GM19351 (cell line): ENCODE measurements around the gene TEAD3.

ENCODE experiments used
- ATAC-seq: cut with Tn5 transposase; IDR thresholded peaks from one replicate; pipeline ENCODE4 v1.9.1; 2021; ENCODE audit warnings: mild to moderate bottlenecking, moderate library complexity; ENCODE audit not compliant: unreplicated experiment

Gene TEAD3

DNA sequence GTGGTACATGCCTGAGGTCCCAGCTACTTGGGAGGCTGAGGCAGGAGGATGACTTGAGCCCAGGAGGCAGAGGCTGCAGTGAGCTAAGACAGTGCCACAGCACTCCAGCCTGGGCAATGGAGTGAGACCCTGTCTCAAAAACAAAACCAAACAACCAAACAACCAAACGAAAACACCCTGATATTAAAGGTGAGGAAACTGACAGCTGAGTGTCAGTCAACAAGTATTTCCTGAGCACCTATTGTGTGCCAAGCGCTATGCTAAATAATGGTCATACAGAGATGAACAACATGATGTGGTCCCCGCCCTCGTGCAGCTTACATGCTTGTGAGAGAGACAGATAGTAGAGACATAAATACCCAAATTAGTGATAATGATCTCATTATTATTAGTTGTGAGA lies 17.7 kb upstream of the TEAD3 start:
- ATAC-seq, result no peak

DNA sequence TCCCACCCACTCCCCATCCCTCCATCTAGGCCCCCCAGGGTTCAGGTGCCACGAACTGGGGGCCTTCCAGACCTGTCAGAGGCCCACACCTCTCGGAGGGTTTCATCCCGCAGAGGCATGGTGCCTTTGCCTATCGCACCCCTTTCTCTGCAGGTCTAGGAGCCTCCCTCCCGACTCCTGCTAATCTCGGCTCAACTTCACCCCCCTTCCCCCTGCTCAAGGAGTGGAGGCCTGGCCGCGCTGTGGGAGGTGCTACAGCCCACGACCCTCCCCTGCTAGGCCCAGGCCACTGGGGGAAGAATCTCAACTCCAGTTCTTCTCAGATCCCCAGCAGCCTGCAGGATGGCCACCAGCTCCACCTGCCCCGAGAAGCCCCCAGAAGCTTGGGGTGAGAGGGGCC lies 15.9 kb upstream of the TEAD3 start, which contains the start of gene TULP1:
Gene TULP1 (minus strand): TSS at position 157 of the 400 bp plus-strand sequence. CDS start 38 bp downstream, at position 119.
- no peak for ATAC-seq

DNA sequence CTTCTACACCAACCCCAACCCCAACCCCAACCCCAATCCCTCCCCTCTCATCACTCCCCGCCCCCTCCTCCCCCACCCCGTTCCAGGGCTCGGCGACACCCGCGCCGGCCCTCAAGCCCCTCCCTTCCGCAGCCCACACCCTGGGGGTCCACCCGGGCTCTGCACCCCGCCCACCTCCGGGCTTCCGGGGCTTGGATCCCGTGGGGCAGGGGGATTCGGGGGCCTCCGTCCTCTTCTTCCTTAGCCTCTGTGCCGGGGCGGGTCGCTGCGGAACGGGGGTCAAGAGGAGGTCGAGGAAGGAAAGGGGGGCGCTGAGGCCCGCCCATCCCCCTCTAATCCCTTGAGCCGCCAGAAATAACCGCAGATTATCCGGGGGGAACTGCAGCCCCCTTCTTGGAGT lies 15.1 kb upstream of the TEAD3 start:
- ATAC-seq, result no peak

DNA sequence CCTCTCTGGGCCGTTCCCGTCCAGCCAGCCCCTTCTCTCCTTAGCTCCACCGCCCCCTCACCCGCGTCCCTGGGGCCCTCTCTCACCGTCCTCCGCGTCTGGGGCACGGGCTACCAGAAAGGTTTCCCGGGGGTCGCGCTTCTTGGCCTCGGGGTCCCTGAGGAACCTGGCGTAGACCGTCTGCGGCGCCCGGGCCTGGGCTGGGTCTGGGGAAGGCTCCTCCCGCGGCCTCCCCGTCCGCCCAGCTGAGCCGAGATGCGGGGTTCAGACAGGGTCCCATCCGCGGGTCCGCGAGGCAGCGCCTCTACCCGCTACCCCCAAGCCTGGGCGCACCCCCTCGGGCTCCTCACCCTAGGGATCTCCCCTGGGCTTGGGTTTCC lies 14.7 kb upstream of the TEAD3 start:
- ATAC-seq, result no peak

DNA sequence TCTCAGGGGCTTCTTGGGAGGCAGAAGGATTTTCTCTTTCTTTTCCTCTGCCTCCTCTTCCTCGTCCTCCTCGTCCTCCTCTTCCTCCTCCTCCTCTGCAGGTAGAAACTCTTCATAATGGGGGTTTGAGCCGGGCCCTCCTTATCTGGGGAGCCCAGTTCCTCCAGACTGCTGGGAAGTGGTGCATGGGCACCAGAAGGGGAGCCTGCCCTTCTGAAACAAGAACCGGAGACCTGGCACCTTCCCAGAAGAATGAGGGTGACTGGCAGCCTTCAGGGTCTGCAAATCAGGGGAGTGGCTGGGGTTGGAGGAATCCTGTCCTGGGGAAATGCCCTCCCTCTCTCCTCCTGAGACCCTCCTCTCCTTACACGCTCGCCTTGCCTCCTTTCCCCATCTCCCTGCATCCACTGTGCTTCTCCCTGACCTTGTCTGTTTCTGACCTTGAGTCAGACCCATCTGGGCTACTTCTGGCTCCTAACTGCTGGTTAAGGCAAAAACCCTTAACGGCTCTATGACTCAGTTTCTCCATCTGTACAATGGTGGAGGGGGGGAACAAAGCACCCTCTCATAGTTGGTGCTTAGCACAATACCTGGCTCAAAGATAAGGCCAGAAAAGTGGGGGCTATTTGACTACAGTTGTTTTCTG lies 14.2 kb upstream of the TEAD3 start:
- no peak for ATAC-seq

DNA sequence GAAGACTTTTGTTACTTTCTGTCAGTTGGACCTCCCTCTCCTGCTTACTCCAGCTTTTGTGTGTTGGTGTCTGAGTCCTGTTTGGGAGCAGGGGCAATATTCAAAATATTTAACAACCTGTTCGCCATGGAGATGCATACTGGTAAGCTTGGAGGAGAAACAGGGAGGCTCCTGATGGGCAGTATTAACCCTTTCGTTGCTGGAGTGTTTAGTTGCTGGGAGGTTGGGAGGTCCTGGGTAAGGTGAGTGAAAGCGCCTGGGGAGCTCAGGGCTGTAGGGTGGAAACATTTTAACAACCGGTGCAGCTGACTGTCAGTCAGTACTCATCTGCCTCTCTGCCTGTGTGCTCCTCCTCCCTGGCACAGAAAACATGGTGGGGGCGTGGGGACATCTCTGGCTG lies 11.7 kb upstream of the TEAD3 start:
- no peak for ATAC-seq

DNA sequence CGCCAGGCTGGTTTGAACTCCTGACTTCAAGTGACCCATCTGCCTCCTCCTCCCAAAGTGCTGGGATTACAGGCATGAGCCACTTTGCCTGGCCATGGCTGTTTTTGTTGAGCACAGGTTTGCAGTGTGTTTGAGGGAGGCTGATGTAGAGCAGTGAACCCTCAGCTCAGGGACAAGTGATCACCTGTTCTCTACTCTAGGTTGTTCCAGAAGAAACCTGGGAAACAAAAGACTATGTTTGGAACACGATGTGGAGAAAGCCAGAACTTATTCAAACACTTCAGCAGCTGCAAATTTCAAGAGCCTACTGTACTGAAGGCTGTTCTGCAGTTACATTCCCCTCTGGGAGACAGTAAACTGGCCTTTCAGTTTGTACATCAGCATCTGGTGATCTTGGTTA lies 11.1 kb upstream of the TEAD3 start:
- no peak for ATAC-seq

DNA sequence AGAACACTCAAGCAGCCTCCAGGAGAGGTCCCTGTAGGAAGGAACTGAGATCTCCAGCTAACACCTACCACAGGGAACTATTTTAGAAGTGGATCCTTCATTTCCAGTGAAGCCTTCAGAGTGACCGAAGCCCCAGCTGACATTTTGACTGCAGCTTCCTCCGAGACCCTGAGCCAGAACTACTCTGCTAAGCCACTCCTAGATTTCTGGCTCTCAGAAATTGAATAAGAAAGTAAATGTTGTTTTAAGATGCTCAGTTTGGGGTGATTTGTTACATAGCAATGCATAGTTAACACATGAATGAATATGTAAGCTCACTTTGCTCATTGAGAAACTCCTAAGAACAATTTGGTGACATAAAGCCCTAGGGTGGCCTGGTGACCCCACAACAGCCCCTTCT lies 10.3 kb upstream of the TEAD3 start:
- ATAC-seq, result no peak

DNA sequence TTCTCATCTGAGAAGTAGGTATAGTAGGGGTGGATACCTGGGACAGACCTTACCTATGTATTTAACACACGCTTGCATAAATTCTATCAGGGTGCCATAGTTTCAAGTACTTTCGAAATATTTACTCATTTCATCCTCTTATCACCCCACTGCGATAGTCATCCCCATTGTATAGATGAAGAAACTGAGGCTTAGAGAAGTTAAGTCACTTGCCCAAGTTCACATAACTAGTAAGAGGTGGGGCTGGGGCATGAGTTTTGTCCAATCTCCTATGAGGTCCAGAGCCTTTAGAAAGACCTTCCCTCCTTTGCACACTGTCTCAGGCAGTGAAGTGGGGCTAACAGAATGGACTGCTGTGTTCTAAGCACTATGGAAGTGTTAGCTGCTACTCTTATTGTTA lies 9.7 kb upstream of the TEAD3 start:
- ATAC-seq, result no peak

DNA sequence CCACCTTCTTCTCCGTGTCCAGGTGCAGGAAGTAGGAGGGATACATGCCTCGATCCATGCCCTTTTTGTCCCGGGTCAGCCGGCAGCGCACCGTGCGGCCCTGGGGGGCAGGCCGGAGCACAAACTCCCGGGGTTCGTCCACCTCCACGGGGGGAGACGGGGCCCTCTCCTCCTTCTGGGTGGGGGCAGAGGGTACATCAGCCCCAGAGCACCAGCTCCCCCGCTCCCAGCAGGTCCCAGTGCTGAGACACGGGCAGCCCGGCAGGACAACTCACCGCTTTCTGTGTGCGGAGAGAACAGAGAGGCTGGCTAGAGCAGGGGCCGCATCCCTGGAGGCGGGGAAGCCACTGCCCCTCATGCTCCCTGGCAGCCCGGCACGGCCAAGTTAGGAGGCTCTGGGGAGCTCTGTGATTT lies 9.1 kb upstream of the TEAD3 start:
- ATAC-seq, result no peak

DNA sequence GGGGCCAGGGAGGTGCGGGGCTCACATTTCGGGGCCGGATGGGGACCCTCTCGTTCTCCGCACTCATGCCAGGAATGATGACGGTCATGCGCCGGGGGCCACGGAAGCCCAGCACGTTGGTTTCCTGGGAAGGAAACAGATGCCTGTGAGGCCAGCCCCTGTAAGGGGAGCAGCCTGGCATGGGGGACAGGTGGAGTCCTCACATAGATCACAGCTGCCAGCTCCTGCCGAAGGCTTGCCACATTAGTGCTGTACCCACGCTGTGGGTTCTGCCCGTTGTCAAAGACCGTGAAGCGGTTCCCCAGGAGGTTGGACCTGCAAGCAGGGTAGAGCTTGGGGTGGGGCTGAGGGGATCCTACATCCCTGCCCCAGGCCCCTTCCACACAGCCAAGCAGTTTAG lies 6.7 kb upstream of the TEAD3 start:
- no peak for ATAC-seq

DNA sequence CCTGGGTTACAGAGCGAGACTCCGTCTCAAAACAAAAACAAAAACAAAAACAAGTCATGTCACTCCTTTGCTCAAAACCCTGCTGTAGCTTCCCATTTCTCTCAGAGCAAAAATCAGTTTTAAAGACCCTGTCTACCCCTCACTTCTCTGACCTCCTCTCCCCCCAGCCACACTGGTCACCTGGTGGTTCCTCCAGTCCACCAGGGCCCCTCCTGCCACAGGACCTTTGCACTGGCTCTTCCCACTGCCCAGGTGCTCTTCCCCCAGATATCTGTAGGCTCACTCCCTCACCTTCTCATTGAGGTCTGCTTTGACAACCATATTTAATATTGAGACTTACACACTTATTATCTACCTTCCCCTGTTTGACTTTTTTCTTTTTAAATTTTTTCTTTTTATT lies 4.9 kb upstream of the TEAD3 start:
- no peak for ATAC-seq

DNA sequence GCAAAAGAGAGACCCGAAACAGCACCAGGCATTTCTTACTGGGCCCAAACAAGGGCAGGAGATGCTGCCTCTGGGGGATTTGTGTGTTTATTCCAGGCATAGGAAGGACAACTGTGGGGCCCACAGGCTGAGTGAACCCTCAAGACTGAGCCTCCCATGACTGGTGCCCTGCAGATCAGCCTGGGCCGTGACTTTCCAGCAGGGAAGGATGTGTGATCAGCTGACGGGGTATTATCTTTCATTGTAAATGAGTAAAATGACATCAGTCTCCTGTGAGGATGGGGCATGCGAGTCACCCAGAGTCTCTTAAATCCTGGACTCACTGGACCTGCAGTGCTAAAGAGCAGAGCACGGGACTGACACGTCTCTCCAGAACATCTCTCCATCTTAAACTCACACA lies 3.9 kb upstream of the TEAD3 start:
- ATAC-seq, result no peak

DNA sequence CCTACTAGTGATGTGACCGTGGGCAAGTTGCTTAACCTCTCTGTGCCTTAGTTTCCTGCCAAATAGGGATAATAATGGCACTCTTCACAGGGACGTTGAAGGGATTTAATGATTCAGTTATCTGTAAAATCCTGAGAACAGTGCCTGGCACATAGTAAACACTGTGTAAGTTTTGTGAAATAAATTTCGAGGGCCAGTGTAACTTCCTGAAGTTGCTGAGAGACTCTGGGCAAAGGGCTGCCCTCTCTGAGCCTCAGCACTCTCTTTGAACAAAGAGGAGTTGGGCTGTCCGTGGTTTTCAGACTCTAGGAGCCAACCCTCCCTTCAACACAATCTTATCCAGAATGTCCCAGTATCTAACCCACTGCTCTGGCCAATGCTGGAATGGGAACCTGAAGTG lies 2.5 kb upstream of the TEAD3 start:
- ATAC-seq, result no peak

DNA sequence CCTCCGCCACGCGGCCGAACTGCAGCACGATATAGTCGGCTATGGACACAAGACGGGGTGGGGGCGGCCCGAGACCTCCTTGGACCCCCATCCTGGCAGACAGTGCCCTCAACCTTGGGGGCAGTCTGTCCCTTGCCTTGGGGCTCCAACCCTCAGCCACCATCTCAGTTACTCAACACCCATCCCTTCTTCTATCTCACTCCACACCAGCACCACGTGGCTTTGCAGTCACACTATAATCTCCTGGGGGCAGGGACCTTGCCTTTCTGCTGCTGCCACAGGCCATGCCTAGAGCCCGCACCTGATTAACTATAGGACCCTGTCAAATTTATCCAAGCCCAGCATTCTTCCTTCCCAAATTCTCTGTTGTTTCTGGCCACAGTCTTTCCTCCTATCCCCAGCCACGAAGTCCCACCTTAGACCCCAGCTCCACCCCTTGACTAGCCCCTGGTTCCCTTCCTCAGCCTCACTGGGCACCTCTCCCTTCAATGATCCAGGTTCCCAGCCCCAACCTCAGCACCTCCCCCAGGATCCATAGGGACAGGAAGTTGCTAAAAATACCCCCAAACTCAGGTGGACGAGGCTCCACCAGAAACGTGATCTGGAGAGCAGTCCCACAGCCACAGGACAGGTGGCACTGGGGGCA lies 1.7 kb upstream of the TEAD3 start:
- ATAC-seq, result no peak

DNA sequence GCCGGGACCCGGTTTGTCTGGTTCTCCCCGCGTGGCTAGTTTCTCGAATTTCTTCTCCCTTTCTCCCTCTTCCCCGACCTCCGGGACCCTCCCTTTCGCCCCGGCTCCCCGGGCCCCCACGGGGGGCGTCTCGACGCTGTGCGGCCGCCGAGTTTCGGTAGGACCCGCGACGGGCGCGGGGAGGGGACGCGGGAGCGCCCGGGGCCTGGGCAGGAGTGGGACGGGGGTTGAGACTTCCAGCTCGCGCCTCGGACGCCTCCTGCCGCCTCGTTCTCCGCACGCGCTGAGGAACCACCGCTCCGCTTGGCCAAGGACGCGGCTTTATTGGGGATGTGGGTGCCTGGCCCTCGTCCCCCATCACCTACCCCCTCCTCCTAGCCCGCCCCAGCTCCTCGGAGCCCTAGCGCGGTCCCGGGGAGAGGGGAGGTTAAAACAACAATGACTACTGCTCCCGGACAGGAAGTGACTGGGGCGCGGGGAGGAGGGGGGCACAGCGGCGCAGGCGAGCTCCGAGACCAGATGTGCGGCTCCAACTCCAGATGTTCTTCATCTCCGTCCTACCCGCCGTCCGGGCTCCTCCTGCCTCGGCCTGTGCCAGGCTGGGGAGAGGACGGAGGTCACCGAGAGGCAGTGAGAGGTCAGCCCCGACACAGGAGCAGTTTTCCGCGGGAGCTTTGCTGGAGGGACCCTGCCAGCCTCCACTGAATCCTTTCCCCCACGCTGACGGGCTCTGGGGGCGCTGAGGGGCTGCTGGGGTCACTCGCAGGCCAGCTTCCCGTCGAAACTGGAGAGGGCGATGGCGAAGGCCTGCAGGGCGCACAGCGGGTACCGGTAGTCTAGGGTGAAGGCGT lies 917 bp upstream of the TEAD3 start:
- ATAC-seq, result no peak

DNA sequence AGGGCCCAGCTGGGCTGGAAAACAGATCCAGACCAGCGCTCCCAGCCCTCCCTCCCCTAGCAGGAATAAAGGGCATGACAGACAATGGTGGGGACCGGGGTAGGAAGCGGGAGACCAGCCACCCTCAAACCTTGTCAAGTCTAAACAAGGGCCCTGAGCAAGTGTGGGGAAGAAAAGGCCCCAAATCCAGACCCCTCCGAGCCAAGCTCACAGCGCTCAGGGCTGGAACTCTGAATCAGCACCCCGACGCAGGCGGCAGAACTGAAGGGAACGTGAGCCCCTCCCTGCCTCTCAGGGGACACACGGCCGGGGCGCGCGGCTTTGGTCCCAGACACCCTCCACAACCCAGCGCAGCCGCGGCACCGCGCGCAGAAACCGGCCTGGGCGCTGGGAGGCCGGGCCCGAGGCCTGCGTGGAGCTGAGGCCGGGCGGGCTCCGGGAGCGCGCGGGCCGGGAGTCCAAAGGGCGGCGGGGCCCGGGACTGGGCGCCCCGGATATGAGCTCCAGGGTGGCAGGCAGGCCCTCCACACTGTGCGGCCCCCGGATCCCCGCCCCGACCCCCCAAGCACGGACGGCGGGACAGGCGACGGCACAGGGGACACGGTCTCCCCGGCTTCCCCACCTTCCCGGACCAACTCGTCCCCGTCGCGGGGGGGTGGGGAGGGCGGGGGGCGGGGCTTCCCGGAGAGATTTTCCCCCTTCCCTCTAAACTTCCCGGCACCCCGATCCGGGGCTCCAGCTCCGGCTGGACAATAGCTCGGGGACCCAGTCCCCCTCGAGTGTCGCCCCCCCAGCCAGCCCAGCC lies 641 bp downstream of the TEAD3 start:
- ATAC-seq, result no peak

DNA sequence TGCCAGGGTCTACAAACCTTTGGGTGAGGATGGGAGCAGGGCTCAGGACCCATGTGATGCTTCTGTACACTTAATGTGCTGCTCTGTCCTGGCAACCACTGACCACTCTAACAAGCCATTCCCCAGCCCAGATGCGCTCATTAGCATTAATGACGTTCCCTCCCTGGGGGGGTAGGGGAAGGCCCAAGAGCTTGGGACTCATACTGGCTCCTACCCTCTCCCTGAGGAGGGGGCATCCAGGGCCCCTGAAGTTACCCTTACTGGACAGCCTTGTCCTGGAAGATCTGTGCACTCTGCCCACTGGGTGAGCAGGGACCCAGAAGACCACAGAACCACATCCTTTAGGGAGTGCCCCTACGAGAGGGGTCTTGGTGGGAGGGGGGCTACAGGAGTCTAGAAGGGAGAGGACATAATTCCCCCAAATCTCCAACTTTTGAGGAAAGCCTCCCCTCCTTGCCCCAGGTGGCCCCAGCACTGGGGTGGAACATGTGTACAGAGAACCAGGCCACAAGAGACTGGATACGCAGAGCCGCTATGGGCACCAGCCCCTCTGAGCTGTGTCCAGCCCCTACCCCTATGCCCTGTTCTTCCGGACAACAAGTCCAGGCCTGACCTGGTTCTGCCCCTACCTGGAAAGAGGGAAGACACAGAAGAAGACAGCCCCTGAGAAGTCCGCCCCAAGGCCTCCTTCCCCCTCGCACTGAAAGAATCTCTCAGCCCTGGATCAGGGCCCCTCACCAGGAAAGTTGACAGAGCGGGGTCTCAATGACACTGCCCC lies 1.4 kb downstream of the TEAD3 start:
- no peak for ATAC-seq

DNA sequence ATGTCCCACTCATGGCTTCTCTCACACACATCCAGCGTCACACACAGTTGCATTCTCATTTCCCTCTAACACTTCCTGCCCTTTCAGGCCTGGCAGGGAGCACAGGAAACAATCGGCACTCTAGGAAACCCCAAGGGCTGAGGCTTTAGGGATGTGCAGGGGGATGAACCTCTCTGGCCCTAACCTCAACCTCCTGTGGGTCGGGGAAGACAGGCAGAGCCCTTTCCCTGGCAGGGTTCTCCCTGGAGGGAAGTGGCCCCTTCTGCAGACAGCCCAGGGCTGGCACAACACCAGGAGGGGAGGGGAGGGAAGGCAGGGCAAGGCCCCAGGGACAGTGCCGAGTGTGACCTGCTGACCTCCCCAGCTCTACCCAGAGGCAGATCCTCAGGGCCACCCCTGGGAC lies 2.7 kb downstream of the TEAD3 start:
- no peak for ATAC-seq

DNA sequence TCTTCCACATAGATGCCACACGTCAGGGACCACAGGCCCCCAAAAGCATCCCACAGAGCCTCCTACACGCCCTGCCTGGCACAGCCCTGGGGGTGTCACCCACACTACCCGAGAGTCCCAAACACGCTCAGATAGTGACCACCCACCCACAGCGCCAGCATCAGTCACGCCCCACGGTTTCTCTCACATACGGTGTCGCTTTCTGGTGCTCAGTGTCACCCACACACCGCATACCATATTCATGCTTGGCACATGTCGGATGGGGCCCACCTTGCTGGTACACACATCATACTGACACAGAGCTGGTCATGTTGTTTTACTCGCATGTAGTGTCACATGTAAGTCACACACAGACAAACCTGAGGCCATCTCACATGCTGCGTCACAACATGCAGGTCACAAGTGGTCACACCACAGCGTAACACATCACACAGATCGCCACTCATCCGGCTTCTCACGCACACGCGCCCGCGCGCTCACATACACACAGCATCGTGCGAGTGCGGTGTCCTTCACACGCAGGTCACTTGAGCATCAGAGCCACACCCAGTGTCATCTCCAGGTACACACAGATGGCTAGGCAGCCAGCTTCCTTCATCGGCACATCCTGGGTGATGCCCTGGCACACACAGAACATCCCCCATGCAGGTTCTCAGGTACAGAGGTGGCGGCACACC lies 3.4 kb downstream of the TEAD3 start:
- ATAC-seq, result no peak
